DMS53 (cell line): ENCODE measurements around the gene MTFP1.
"Not testable (repeated sequence)": the region's sequence is repeated elsewhere in the genome, so short reads cannot be mapped to it uniquely, and the experiment has no call there.

ENCODE experiments used
- DNase-seq: peaks from one replicate; lab custom pipeline; 2025; lab: John Stamatoyannopoulos, UW

MTFP1 gene

DNA sequence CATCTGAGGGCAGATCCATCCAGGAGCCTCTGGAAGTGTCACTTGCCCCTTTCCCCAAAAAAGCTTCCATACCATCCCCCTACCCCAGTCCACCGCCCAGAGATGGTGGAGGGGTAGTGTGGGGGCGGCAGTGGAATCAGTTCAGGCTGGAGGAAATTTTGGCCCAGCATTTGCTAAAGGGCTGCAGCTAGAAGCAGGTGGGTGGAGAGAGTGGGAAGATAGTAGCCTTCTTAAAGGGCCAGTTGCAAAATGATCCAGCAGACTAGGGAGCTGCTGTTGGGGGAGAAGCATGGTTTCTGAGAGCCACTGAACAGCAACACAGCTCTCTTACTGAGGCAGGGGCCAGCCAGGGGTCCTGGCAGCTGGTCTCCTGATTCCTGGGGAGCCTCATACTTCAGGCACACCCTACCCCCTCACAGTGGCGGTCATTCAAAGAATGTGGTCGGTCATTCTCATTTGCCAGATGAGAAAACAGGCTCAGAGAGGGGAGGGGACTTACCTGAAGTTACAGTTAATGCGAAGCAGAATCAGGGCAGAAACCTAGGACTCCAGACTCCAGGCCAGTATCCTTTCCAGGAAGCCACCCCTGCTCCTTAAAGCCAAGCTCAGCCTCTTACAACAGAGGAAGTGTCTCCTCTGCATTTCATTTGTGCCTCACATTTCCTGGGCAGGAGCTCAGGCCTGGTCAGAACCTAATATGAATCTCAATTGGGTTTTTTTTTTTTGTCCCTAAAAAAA, 23.4 kb upstream of the MTFP1 start:
- DNase-seq, result no peak

DNA sequence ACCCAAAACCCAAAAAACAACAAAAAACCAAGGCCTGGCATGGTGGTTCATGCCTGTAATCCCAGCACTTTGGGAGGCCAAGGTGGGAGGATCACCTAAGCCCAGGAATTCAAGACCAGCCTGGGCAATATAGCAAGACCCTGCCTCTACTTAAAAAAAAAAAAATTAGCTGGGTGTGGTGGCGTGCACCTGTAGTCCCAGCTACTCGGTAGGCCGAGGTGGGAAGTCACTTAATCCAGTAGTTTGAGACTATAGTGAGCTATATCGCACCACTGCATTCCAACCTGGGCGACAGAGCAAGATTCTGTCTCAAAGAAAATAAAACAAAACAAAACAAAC, 22.8 kb upstream of the MTFP1 start:
- DNase-seq, result not testable (repeated sequence)

- DNase-seq, result no peak
Observed at GRCh38 chr22:30404307-30404706, 21.3 kb upstream of the MTFP1 start.

DNA sequence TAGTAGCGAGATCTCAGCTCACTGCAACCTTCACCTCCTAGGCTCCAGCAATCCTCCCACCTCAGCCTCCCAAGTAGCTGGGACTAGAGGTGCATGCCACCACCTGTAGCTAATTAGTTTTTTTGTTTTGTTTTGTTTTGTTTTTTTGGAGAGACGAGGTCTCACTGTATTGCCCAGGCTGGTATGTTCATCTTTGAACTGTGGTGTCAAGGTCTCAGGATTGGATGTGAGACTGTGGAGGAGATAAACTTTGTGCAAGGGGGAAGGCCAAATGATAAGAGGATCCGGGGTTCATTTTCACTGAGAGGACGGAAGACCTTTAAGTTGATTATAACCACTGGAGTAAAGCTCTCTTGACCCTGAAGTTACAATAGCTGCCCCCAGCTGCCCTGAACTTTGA, 19.8 kb upstream of the MTFP1 start:
- no peak for DNase-seq

DNA sequence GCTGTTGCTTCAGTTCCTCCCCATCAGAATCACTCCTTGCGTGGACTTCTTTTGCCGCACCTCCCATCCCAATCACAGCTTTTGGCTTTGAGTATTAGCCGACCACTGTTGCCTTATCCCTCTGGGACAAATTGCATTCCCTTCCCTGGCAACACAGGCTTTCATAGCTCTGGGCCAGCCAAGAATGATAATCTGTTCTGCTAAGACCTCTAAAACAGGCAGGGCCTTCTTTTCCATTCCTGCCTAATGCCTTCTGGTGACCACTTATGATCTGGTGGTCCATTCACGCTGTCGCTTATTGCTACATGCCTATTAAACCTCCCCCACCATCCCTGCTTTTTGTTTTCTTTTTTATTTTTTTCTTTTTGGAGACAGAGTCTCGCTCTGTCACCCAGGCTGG, 19.2 kb upstream of the MTFP1 start:
- no peak for DNase-seq

DNA sequence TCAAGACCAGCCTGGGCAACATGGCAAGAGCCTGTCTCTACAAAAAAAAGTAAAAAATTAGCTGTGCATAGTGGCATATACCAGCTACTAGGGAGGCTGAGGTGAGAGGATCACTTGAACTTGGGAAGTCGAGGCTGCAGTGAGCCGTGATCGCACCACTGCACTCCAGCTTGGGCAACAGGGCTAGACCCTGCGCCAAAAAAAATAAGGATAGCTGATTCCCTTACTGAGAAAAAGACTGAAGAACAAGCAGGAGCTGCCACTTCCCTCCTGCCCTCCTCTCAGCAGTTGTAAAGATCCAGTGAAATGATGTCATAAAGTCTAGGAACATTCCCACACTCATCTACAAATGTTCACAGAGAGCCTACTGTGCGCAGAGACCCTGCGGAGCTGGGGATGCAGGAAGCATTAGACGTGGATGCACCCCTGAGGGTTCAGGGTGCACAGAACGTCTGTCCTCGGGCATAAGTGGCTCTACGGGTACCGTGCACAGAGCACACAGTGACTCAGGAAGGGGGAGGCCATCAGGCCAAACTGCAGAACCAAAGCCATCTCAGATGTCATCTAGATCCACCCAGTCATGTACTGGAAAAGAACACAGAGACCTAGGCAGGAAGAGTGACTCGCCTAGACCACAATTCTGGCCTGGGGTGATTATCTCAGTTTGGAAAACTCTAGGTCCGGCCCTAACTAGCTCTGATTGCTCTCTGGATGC, 17.0 kb upstream of the MTFP1 start:
- no peak for DNase-seq

- DNase-seq, result no peak
Observed at GRCh38 chr22:30411780-30412179, 13.8 kb upstream of the MTFP1 start.

GRCh38 chr22:30413001-30413400, 12.6 kb upstream of the MTFP1 start:
- no peak for DNase-seq

- DNase-seq, result no peak
Observed at GRCh38 chr22:30413745-30414524, 11.6 kb upstream of the MTFP1 start.

DNA sequence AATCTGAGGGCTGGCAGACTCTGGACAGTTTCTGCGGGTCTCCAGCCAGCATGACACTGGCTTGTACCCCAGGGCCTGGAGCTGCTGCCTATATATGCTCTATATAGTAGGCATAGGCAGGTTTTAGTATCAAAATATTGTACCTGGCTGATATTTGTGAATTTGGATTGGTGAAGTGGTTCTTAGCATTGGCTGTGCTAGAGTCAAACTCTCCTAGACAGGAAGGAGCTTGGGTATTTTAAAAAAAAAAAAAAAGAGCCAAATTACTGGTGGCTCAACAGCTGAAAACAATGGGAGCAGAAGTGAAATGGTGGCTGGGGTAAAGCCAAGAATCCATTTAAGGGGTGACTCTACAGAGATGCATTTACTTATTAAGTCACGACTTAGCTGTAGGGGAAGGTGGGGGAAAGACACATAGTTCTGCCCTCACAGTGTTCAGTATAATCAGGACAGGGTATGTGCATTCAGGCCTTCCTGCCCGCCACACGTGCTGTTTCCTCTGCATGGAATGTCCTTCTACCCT, 11.0 kb upstream of the MTFP1 start:
- DNase-seq, result no peak

DNA sequence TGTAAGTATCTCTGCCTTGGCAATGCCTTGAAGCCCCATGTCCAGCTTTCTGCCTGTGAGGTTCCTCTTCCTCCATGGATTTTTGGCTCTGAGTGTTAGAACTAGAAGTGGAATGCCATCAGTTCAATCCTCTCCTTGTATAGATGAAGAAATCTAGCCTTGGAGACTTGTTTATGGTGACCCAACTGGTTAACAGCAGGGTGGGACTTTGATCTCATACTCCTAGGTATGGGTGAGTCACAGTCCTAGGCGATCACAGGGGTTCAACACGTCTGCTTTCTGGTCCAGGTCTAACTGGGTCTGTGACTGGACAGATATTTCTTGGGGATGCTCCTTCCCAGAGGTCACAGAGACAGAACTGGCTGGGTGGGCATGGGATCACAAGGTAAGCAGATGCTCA, 9.2 kb upstream of the MTFP1 start:
- DNase-seq, result no peak

- DNase-seq, result no peak
Observed at GRCh38 chr22:30416837-30417236, 8.7 kb upstream of the MTFP1 start.

GRCh38 chr22:30420347-30421125, 5.0 kb upstream of the MTFP1 start:
- no peak for DNase-seq

DNA sequence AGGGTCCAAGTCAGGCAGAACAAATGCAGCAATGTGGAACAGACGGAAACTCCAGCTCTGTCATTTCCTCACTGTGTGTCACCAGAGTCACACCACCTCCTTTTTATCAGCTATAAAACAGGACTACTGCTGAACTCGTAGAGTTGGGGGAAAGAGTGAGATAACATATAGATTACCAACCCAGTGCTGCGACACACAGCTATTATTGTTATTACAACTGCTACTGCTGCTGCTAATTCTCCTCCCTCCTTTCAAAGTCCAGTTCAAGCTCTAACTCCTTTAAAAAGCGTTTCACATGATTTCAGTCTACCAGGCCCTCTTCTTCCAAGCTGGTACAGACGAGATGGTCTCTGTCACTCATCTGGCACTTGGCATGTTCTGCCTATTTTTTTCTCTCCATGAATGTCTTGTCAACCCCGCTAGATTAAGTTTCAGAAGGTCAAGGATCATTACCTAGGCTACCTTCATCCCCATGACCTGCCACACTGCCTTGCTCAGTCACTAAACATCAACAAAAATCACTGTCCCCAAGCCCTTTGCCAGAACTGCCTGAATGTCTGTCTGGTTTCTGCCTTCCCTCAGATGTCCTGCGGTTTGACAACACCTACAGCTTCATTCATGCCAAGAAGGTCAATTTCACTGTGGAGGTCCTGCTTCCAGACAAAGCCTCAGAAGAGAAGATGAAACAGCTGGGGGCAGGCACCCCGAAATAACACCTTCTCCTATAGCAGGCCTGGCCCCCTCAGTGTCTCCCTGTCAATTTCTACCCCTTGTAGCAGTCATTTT, 3.7 kb upstream of the MTFP1 start:
- DNase-seq, result no peak

DNA sequence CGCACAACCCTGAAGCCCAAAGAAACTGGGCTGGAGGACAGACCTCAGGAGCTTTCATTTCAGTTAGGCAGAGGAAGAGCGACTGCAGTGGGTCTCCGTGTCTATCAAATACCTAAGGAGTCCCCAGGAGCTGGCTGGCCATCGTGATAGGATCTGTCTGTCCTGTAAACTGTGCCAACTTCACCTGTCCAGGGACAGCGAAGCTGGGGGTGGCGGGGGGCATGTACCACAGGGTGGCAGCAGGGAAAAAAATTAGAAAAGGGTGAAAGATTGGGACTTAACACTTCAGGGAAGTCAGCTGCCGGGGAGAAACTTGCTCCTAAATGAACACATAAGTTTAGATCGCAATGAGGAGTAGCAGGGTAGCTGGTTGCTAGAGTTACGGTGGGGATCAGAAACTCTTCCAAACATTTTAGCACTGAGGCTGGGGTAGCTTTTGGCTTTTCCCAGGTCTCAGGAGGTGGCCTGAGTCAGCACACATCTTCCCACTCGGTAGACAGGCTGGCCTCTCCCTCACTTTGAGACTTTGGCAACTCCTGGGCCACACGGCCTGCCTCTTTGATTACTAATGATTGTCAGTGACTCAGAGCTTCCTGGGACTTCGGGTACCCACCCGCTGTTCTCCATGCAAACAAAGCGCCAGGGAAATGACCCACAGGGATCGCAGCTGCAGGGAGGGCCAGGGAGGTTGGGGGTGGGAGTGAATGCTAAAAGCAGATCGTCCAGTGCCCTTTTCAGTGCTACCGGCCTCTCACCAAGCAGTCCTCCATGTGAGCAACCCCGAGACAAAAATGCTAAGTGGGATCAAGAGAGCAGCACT, 2.9 kb upstream of the MTFP1 start:
- DNase-seq, result peak; percentile 59

DNA sequence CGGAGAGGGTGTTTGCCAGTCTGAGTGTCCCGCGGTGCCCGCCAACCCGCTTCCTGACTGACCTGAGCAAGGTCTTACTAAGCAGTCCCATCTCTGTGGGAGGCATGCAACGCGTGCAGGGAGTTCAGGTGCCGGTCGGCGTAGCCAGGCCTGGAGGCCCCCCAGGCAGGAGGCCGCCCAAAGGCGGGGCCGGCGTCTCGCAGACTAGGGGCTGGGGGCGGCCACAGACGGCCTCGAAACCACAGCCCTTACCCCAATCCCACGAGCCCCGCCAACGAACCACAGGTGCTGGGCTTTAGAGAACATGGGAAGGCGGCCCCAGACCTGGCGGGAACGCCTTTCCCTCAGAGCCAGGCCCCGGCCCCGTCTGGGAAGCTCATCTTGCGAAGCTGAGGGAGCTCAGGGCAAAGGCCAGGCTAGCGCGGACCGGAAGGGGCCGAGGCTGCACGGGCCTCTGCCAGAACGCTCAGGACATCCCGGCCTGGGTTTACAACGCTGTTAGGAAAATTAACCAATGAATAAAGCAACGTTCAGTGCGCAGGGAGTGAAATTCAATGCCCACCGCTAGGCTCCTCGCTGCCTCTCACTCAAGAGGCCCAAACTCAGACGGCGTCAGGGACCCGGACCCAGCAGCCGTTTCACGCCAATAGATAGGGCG, 2.1 kb upstream of the MTFP1 start:
- peak; percentile 83 for DNase-seq

DNA sequence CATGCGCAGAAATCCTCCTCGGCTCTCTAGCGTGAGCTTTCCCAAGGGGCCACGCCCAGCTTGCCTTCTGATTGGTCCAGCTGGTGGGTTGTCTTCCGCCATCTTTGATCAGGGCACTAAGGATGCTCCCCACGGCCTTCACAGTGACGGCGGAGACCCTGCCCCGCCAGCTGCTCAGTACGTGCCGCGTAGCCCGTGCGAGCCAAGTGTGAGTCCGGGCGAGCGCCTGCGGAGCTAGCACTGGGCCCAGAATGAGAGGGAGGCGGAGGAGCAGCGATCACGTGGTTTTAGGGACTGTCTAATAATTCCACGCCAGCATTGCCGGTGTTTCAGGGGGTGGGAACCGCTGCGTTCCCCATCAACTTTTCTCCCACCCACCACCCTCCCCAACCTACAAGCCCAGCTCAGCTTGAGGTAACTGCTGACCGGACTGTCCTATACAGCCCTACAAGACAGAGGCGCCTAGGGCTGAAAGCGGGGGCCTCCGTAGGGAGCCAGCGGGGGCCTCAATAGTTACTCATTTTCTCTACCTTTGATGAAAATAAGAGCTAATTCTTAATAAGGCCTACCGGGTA, 1.5 kb upstream of the MTFP1 start:
- peak; percentile 97 for DNase-seq

DNA sequence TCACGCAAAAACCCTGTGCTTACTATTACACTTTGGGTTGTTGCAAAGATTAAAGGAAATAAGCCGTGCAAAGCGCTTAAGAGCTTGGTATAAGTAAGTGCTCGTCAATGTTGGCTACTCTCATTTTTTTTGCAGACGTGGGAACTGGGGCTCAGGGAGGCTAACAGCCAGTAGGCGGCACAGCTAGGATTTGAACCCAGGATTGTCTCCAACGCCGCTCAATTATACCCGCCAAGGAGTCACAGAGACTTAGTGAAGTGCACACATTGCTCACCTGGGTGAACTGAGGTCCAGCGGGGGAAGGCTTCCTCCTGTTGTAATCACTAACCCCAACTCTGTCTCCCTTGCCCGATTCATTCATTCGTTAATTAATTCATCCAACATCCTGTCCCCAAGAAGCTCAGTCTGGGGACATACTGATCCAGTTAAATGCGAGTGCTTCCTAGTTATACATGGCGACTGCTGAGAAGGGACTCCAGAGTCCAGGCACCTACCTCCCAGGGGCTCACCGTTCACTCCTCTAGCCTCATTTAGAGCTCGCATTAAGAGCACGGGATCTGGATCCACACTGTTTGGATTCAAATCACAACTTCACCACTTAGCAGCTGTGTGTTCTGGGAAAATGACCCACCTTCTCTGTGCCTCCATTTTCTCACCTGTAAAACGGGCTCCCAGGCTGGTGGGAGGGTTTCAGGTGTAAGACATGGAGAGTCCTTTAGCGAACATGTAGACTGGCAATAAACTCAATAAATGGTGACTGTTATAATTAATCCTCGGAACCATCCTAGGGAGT, 838 bp upstream of the MTFP1 start:
- DNase-seq, result peak; percentile 53

DNA sequence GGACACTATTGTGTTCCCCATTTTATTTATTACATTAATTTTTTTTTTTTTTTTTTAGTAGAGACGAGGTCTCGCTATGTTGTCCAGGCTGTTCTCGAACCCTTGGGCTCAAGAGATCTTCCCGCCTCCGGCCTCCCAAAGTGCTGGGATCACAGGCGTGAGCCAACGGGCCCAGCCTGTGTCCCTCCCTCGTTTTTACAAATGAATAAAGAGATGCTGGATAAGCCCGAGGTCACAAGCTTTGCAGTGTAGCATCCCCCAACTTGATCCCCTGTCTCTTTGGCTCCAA, 297 bp upstream of the MTFP1 start:
- no peak for DNase-seq
